ENCODE measurements around the gene ALDH5A1. TPM values are rescaled to one million over a fixed set of nuclear protein-coding genes. Genes with fewer than 3 reads are reported as not detected.

The ALDH5A1 gene
- total and polyA plus RNA-seq, 2 of the 13 experiments (the other 11 are each of a cell fraction or from before 2014, with no cell fraction given): 12.8 to 32.5 TPM

DNA sequence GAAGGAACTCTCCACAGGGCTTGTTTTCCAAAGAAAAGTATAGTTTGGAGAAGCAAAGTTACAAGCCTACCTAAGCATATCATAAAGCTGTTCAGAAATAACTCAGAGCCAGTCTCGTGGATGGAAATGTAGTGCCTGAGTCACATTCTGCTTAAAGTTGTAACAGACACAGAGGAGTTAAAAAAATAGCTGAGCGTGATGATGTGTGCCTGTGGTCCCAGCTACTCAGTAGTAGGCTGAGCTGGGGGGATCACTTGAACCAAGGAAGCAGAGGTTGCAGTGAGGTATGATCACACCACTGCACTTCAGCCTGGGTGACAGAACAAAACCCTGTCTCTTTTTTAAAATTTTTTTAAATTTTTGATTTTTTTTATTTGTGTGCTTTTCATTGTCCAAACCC lies 6.6 kb downstream of the ALDH5A1 start:
- Histone ChIP-seq H3K27me3 (ENCODE audit: control insufficient read depth in 1 of 2, insufficient read depth in 2 of 2, low read length in 2 of 2) (no peaks in the 10 kb centered on the region), H3K9me3 (ENCODE audit: low read length) (no peaks in the 10 kb centered on the region), H3K4me1 (ENCODE audit: insufficient read depth, low read length) (peaks cover 32% of the 10 kb centered on the region), H3K36me3 (replicated peaks in 1 of 2; ENCODE audit: control insufficient read depth in 1 of 2, insufficient read depth in 2 of 2, low read length in 2 of 2) (peaks cover 2 to 14% of the 10 kb centered on the region in 2 experiments; a peak in 4 of 5 replicates), H3K4me3 (replicated peaks in 1 of 3; ENCODE audit: insufficient read depth in 1 of 3, low read depth in 2 of 3, low read length in 3 of 3) (no peak overlapping the region), H3K27ac (ENCODE audit: extremely low read length, insufficient read depth, low read length) (no peak overlapping the region), H3K4me2 (ENCODE audit: low read depth, low read length) (no peak overlapping the region), H3K79me2 (ENCODE audit: insufficient read depth, low read length) (no peaks in the 10 kb centered on the region), H2AFZ (ENCODE audit: low read length) (no peak overlapping the region), H4K20me1 (ENCODE audit: insufficient read depth, low read length) (no peaks in the 10 kb centered on the region), H3K9ac (ENCODE audit: insufficient read depth, low read depth, low read length) (no peak overlapping the region)
- ATAC-seq (no peak), DNase-seq (ENCODE audit: low spot score) (no peak), FAIRE-seq (peak; percentile 57)
- ChIA-PET POLR2A (interaction anchor here (1.3 kb wide), 1 partner anchor 19 kb away, joined by 4 read pairs; no protein-coding TSS in a partner anchor), CTCF (ENCODE audit: low intra/inter-chr PET ratio, low total read pairs) (no interaction called here)
- 89% methylated on average over 2 of the region's 2 CpGs for WGBS (ENCODE audit: low lambda C conversion rate)
- intact Hi-C loops (cut with micrococcal nuclease; ENCODE audit: unreplicated experiment): no loop called here
- in situ Hi-C loops (cut with HindIII; ENCODE audit: extremely low pct_ligation_motif_present, low pct_unique_long_range_greater_than_20kb): no loop called here
- BruUV-seq (replicated peaks): no TSS peak
- TF ChIP-seq U2AF1 (optimal IDR thresholded peaks at IDR 0.05; ENCODE audit: low read depth, low read length) (no peak), ZNF883 (CRISPR knock-in tag; IDR thresholded peaks at IDR 0.05; ENCODE audit: not compliant biosample characterization) (no peak), TEF (CRISPR knock-in tag; IDR thresholded peaks at IDR 0.05) (no peak), POLR2AphosphoS2 (IDR thresholded peaks at IDR 0.05; ENCODE audit: low read depth, low read length) (no peak), MYNN (CRISPR knock-in tag; IDR thresholded peaks at IDR 0.05; ENCODE audit: low read depth) (no peak), ZZZ3 (CRISPR knock-in tag; IDR thresholded peaks at IDR 0.05; ENCODE audit: borderline replicate concordance) (no peak), SIN3B (IDR thresholded peaks at IDR 0.05; ENCODE audit: low read length) (no peak), ATF4 (CRISPR knock-in tag; IDR thresholded peaks at IDR 0.05) (no peak), ADNP (CRISPR knock-in tag; IDR thresholded peaks at IDR 0.05) (no peak), TOPORS (CRISPR knock-in tag; IDR thresholded peaks at IDR 0.05) (no peak), CENPBD1 (CRISPR knock-in tag; IDR thresholded peaks at IDR 0.05; ENCODE audit: borderline replicate concordance, low read depth) (no peak)
- TF ChIP-seq, protein P1, sequence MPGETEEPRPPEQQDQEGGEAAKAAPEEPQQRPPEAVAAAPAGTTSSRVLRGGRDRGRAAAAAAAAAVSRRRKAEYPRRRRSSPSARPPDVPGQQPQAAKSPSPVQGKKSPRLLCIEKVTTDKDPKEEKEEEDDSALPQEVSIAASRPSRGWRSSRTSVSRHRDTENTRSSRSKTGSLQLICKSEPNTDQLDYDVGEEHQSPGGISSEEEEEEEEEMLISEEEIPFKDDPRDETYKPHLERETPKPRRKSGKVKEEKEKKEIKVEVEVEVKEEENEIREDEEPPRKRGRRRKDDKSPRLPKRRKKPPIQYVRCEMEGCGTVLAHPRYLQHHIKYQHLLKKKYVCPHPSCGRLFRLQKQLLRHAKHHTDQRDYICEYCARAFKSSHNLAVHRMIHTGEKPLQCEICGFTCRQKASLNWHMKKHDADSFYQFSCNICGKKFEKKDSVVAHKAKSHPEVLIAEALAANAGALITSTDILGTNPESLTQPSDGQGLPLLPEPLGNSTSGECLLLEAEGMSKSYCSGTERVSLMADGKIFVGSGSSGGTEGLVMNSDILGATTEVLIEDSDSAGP (CRISPR knock-in tag; IDR thresholded peaks at IDR 0.05; ENCODE audit: borderline replicate concordance): no peak
- TF ChIP-seq, protein P2, sequence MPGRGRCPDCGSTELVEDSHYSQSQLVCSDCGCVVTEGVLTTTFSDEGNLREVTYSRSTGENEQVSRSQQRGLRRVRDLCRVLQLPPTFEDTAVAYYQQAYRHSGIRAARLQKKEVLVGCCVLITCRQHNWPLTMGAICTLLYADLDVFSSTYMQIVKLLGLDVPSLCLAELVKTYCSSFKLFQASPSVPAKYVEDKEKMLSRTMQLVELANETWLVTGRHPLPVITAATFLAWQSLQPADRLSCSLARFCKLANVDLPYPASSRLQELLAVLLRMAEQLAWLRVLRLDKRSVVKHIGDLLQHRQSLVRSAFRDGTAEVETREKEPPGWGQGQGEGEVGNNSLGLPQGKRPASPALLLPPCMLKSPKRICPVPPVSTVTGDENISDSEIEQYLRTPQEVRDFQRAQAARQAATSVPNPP (CRISPR knock-in tag; IDR thresholded peaks at IDR 0.05): no peak

Measured in HepG2 (cell line).